Vagina (tissue), 2 donors: ENCODE data around the gene PDE10A. TPM values are rescaled to one million over a fixed set of nuclear protein-coding genes. Genes with fewer than 3 reads are reported as not detected.
"Not testable (repeated sequence)": the region's sequence is repeated elsewhere in the genome, so short reads cannot be mapped to it uniquely, and the experiment has no call there.

Experiments used
- DNase-seq, 2 donors: peaks; one replicate each; pipeline ENCODE4 v3.0.0-alpha.2; 2017; ENCODE audit errors: extremely low spot score in 2 of 2
- H3K27ac ChIP-seq: fragments of 200-600 bp; sonication (generic); one replicate; pipeline ENCODE4 v1.5.1; 2019
- H3K27me3 ChIP-seq: fragments of 200-600 bp; sonication (generic); one replicate; pipeline ENCODE4 v1.5.1; 2019
- H3K36me3 ChIP-seq, 2 donors: fragments of 200-600 bp; sonication (generic); one replicate each; pipeline ENCODE4 v1.5.1; 2017 to 2019
- H3K4me1 ChIP-seq: fragments of 200-600 bp; sonication (generic); one replicate; pipeline ENCODE4 v1.5.1; 2019
- H3K4me3 ChIP-seq, 2 donors: fragments of 200-600 bp; sonication (generic); 1 replicate in 1 of 2; 2 replicates in 1 of 2; pipeline ENCODE4 v1.5.1; 2016 to 2019
- H3K9me3 ChIP-seq: fragments of 200-600 bp; sonication (generic); one replicate; pipeline ENCODE4 v1.5.1; 2019
- POLR2A ChIP-seq, 2 donors: fragments of 450-650 bp; IDR thresholded peaks; one replicate each; pipeline ENCODE4 v1.6.1; 2017; ENCODE audit warnings: antibody characterized with exemption in 2 of 2, mild to moderate bottlenecking in 2 of 2, moderate library complexity in 2 of 2
- POLR2AphosphoS5 ChIP-seq, 2 donors: sonication (generic); formaldehyde crosslinking; IDR thresholded peaks; one replicate each; pipeline ENCODE4 v1.9.0; 2017; ENCODE audit warnings: antibody characterized with exemption in 2 of 2, mild to moderate bottlenecking in 2 of 2, low read depth in 1 of 2; ENCODE audit not compliant: insufficient read depth in 1 of 2
- intact Hi-C: fragments of 100-400 bp; cut with DNase I; formaldehyde crosslinking; loops from one replicate; pipeline ENCODE4 v1.15.1; 2023
- total RNA-seq: library from RNA; depleted of rRNA; stranded (reverse); fragments of >200 nt; gene quantifications from one replicate; pipeline ENCODE4 v1.2.3, GENCODE V29; 2016
- TF ChIP-seq, protein P1 (sequence below), 3 experiments: fragments of 450-650 bp in 2 of 3; fragments of 200-600 bp in 1 of 3; sonication (generic) in 1 of 3; IDR thresholded peaks; one replicate each; pipeline ENCODE4 v1.5.1; 2017 to 2019; ENCODE audit warnings: antibody characterized with exemption in 3 of 3, mild to moderate bottlenecking in 2 of 3, moderate library complexity in 2 of 3

The PDE10A gene
- total RNA-seq, 1 donor from 2014 or later, result 15.0 TPM

DNA sequence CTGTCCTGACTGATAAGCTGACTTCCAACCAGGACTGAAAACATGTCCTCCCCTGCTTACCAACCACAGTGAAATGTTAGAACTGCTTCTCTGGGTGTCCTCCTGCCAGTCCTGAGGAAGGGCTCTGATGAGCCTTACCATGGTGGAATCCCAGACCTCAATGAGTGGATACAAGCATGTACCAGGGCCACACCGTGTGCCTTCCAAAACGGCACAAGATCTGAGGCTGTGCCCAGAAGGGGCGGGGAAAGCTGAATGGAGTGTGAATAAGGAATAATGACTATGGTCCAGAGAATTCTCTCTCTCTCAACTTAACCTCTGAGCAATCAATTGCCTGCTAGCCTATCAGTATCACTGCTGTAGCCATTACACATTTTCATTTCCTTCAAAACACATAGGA, 51.7 kb downstream of the PDE10A start:
- TF ChIP-seq, protein P1, sequence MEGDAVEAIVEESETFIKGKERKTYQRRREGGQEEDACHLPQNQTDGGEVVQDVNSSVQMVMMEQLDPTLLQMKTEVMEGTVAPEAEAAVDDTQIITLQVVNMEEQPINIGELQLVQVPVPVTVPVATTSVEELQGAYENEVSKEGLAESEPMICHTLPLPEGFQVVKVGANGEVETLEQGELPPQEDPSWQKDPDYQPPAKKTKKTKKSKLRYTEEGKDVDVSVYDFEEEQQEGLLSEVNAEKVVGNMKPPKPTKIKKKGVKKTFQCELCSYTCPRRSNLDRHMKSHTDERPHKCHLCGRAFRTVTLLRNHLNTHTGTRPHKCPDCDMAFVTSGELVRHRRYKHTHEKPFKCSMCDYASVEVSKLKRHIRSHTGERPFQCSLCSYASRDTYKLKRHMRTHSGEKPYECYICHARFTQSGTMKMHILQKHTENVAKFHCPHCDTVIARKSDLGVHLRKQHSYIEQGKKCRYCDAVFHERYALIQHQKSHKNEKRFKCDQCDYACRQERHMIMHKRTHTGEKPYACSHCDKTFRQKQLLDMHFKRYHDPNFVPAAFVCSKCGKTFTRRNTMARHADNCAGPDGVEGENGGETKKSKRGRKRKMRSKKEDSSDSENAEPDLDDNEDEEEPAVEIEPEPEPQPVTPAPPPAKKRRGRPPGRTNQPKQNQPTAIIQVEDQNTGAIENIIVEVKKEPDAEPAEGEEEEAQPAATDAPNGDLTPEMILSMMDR (IDR thresholded peaks at IDR 0.05), result no peak
- TF ChIP-seq POLR2AphosphoS5 (IDR thresholded peaks at IDR 0.05; ENCODE audit: insufficient read depth in 1 of 2, low read depth in 1 of 2) (no peak), POLR2A (IDR thresholded peaks at IDR 0.05) (no peak)
- Histone ChIP-seq H3K4me3 (no peak overlapping the region), H3K9me3 (no peaks in the 10 kb centered on the region), H3K27ac (no peak overlapping the region), H3K36me3 (no peaks in the 10 kb centered on the region), H3K27me3 (no peaks in the 10 kb centered on the region), H3K4me1 (no peaks in the 10 kb centered on the region)
- intact Hi-C loops, result no loop called here
- no peak for DNase-seq

GRCh38 chr6:165608577-165608976, 54.5 kb downstream of the PDE10A start:
- H3K27me3 ChIP-seq, H3K36me3 ChIP-seq, intact Hi-C loops, H3K9me3 ChIP-seq, DNase-seq, H3K27ac ChIP-seq, H3K4me3 ChIP-seq, H3K4me1 ChIP-seq: not testable (repeated sequence)

DNA sequence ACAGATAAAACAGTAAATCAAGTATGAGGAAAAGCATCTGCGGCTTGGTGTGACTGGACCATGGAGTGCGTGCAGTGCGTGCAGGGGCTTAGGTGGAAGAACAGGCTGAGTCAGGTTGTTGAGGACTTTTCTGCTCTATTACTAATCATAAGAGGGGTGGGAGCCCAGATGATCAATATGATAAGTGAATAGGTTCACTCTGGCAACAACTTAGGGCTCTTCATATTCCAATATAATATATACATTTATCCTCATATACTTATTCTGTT, 56.4 kb downstream of the PDE10A start:
- H3K9me3 ChIP-seq, result no peaks in the 10 kb centered on the region

GRCh38 chr6:165605901-165606739, 56.9 kb downstream of the PDE10A start:
- intact Hi-C loops, result no loop called here
- no peak for DNase-seq
- no peak overlapping the region for H3K27ac ChIP-seq
- no peaks in the 10 kb centered on the region for H3K9me3 ChIP-seq
- no peaks in the 10 kb centered on the region for H3K4me1 ChIP-seq
- H3K36me3 ChIP-seq, result no peaks in the 10 kb centered on the region
- TF ChIP-seq, protein P1 (IDR thresholded peaks at IDR 0.05), result no peak
- no peak for TF ChIP-seq POLR2A (IDR thresholded peaks at IDR 0.05)
- no peak for TF ChIP-seq POLR2AphosphoS5 (IDR thresholded peaks at IDR 0.05; ENCODE audit: insufficient read depth in 1 of 2, low read depth in 1 of 2)
- H3K4me3 ChIP-seq, result no peak overlapping the region
- H3K27me3 ChIP-seq, result no peaks in the 10 kb centered on the region

More for the DNA sequence above, 56.4 kb downstream of the PDE10A start:
- no peak for DNase-seq
- no peaks in the 10 kb centered on the region for H3K36me3 ChIP-seq
- intact Hi-C loops, result no loop called here
- TF ChIP-seq POLR2A (IDR thresholded peaks at IDR 0.05) (no peak), POLR2AphosphoS5 (IDR thresholded peaks at IDR 0.05; ENCODE audit: insufficient read depth in 1 of 2, low read depth in 1 of 2) (no peak)
- TF ChIP-seq, protein P1 (IDR thresholded peaks at IDR 0.05), result no peak
- no peak overlapping the region for H3K27ac ChIP-seq
- H3K4me1 ChIP-seq, result no peaks in the 10 kb centered on the region
- no peak overlapping the region for H3K4me3 ChIP-seq
- H3K27me3 ChIP-seq, result no peaks in the 10 kb centered on the region

- Histone ChIP-seq H3K27me3 (no peaks in the 10 kb centered on the region), H3K27ac (no peak overlapping the region), H3K36me3 (no peaks in the 10 kb centered on the region), H3K4me1 (no peaks in the 10 kb centered on the region), H3K4me3 (no peak overlapping the region), H3K9me3 (no peaks in the 10 kb centered on the region)
- TF ChIP-seq POLR2AphosphoS5 (IDR thresholded peaks at IDR 0.05; ENCODE audit: insufficient read depth in 1 of 2, low read depth in 1 of 2) (no peak), POLR2A (IDR thresholded peaks at IDR 0.05) (no peak)
- TF ChIP-seq, protein P1 (IDR thresholded peaks at IDR 0.05), result no peak
- intact Hi-C loops, result no loop called here
- no peak for DNase-seq
Measured at GRCh38 chr6:165605182-165605875, 57.7 kb downstream of the PDE10A start.
